ENCODE measurements around the gene DLGAP1. TPM values are rescaled to one million over a fixed set of nuclear protein-coding genes. Genes with fewer than 3 reads are reported as not detected.

DLGAP1 gene
- total and polyA plus RNA-seq, 3 donors from 2014 or later = 18.6 to 93.8 (median 69.1) TPM

DNA sequence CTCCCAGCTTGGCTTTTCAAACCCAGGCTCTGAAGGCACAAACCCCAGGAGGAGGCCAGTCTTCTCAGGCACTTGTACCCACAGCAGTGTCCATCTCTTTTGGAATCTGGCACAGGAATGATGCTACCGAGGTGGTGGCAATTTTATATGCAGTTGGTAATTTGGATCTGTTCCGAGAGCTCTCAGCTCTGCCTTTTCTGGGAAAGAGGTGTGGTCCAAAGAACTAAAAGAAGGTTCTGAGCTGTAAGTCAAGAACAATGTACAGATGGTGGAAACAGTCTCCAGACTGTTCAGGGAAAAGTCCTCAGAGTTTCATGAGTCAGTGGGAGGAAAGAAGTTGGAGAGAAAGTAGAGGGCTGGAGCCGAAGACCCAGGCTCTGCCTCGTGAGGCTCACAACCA is 651.8 kb downstream of the DLGAP1 start:
- H3K4me3 ChIP-seq = no peak overlapping the region
- H3K27me3 ChIP-seq = no peaks in the 10 kb centered on the region
- no peak overlapping the region for H3K27ac ChIP-seq
- H3K4me1 ChIP-seq = no peaks in the 10 kb centered on the region
- no peaks in the 10 kb centered on the region for H3K36me3 ChIP-seq (ENCODE audit: low read depth, missing control alignments)
- TF ChIP-seq POLR2A (IDR thresholded peaks at IDR 0.05) = no peak
- TF ChIP-seq, protein P1, sequence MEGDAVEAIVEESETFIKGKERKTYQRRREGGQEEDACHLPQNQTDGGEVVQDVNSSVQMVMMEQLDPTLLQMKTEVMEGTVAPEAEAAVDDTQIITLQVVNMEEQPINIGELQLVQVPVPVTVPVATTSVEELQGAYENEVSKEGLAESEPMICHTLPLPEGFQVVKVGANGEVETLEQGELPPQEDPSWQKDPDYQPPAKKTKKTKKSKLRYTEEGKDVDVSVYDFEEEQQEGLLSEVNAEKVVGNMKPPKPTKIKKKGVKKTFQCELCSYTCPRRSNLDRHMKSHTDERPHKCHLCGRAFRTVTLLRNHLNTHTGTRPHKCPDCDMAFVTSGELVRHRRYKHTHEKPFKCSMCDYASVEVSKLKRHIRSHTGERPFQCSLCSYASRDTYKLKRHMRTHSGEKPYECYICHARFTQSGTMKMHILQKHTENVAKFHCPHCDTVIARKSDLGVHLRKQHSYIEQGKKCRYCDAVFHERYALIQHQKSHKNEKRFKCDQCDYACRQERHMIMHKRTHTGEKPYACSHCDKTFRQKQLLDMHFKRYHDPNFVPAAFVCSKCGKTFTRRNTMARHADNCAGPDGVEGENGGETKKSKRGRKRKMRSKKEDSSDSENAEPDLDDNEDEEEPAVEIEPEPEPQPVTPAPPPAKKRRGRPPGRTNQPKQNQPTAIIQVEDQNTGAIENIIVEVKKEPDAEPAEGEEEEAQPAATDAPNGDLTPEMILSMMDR (IDR thresholded peaks at IDR 0.05) = no peak
- intact Hi-C loops (cut with DNase I; ENCODE audit: low total_unique reads) = no loop called here
- no peak for DNase-seq
- H3K9me3 ChIP-seq = no peaks in the 10 kb centered on the region
- WGBS, 2 donors = 80 to 81% methylated on average over 4 of the region's 4 CpGs

- WGBS, 2 donors = 57 to 60% methylated on average over 4 of the region's 4 CpGs
- Histone ChIP-seq H3K27ac (no peak overlapping the region), H3K4me3 (no peak overlapping the region), H3K9me3 (no peaks in the 10 kb centered on the region), H3K4me1 (no peaks in the 10 kb centered on the region), H3K27me3 (no peaks in the 10 kb centered on the region), H3K36me3 (ENCODE audit: low read depth, missing control alignments) (no peaks in the 10 kb centered on the region)
- intact Hi-C loops (cut with DNase I; ENCODE audit: low total_unique reads) = loop anchor here (5.0 kb wide), 1 partner anchor 1163 kb away; no protein-coding TSS in a partner anchor
- DNase-seq = no peak
- no peak for TF ChIP-seq POLR2A (IDR thresholded peaks at IDR 0.05)
- TF ChIP-seq, protein P1 (IDR thresholded peaks at IDR 0.05) = no peak
Observed at GRCh38 chr18:3799515-3799914, 655.6 kb downstream of the DLGAP1 start.

- Histone ChIP-seq H3K4me3 (no peak overlapping the region), H3K27me3 (no peaks in the 10 kb centered on the region), H3K9me3 (no peaks in the 10 kb centered on the region), H3K4me1 (no peaks in the 10 kb centered on the region), H3K36me3 (ENCODE audit: low read depth, missing control alignments) (no peaks in the 10 kb centered on the region), H3K27ac (no peak overlapping the region)
- no peak for DNase-seq
- TF ChIP-seq, protein P1 (IDR thresholded peaks at IDR 0.05) = no peak
- TF ChIP-seq POLR2A (IDR thresholded peaks at IDR 0.05) = no peak
- 89 to 92% methylated on average over 3 of the region's 3 CpGs for WGBS, 2 donors
- intact Hi-C loops (cut with DNase I; ENCODE audit: low total_unique reads) = loop anchor here (5.0 kb wide), 1 partner anchor 1164 kb away; no protein-coding TSS in a partner anchor
Observed at GRCh38 chr18:3798032-3798431, 657.1 kb downstream of the DLGAP1 start.

DNA sequence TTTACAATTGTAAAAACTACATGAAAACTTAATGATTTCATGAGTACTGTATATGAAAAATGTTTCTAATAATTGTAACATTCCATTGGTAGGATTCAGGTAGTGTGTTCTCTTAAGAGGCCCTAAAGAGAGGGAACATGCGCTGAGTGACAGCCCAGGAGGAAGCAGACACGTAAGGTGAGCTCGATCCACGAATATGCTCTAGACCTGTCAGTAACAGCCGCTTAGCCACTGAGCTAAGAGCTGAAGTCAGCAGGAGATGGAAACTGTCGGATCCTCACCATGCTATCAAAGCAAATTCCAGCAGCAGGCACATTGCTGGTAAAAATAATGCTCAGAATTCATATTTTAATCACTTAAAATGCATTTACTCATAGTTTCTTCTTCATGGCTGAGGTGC is 658.7 kb downstream of the DLGAP1 start:
- intact Hi-C loops (cut with DNase I; ENCODE audit: low total_unique reads) = loop anchor here (5.0 kb wide), 1 partner anchor 1166 kb away; no protein-coding TSS in a partner anchor
- no peak for TF ChIP-seq POLR2A (IDR thresholded peaks at IDR 0.05)
- TF ChIP-seq, protein P1 (IDR thresholded peaks at IDR 0.05) = no peak

More for the DNA sequence above, 658.7 kb downstream of the DLGAP1 start:
- Histone ChIP-seq H3K4me3 (no peak overlapping the region), H3K9me3 (no peaks in the 10 kb centered on the region), H3K4me1 (no peaks in the 10 kb centered on the region), H3K36me3 (ENCODE audit: low read depth, missing control alignments) (no peaks in the 10 kb centered on the region), H3K27ac (no peak overlapping the region), H3K27me3 (no peaks in the 10 kb centered on the region)
- WGBS, 2 donors = 85 to 90% methylated on average over 6 of the region's 6 CpGs
- no peak for DNase-seq

Measured in testis (tissue), 3 donors.